GM12864 (cell line): Measurements from ENCODE around the gene ARL8A.

ENCODE experiments used
- DNase-seq: peaks from one replicate; pipeline ENCODE4 v3.0.0-alpha.2; 2011; ENCODE audit warnings: low read depth
- H3K4me3 ChIP-seq: 2 replicates; pipeline ENCODE4 v1.5.1; 2011; ENCODE audit warnings: mild to moderate bottlenecking, low read depth, low read length, control low read depth
- CTCF ChIP-seq: IDR thresholded peaks from 2 replicates; pipeline ENCODE4 v1.5.1; 2011; ENCODE audit warnings: low read depth, mild to moderate bottlenecking, moderate library complexity, low read length, control low read depth, inconsistent platforms; ENCODE audit errors: missing control alignments

Gene ARL8A

GRCh38 chr1:202124142-202124541, 20.4 kb downstream of the ARL8A start:
- no peak for DNase-seq
- TF ChIP-seq CTCF, result no peak
- H3K4me3 ChIP-seq, result no peak overlapping the region

DNA sequence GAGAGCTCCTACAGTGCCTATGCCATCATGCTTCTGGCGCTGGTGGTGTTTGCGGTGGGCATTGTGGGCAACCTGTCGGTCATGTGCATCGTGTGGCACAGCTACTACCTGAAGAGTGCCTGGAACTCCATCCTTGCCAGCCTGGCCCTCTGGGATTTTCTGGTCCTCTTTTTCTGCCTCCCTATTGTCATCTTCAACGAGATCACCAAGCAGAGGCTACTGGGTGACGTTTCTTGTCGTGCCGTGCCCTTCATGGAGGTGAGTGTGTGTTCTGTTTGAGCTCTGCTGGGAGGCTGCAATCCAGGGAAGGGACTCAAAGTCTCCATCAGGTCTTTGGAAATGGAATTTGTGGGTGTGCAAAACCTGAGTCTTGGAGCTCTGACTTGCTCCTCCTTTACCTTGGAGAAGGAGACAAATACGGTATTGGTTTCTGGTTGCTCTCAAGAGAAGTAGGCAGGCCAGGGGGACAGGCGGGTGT, 21.2 kb downstream of the ARL8A start:
- no peak overlapping the region for H3K4me3 ChIP-seq
- no peak for TF ChIP-seq CTCF
- no peak for DNase-seq

DNA sequence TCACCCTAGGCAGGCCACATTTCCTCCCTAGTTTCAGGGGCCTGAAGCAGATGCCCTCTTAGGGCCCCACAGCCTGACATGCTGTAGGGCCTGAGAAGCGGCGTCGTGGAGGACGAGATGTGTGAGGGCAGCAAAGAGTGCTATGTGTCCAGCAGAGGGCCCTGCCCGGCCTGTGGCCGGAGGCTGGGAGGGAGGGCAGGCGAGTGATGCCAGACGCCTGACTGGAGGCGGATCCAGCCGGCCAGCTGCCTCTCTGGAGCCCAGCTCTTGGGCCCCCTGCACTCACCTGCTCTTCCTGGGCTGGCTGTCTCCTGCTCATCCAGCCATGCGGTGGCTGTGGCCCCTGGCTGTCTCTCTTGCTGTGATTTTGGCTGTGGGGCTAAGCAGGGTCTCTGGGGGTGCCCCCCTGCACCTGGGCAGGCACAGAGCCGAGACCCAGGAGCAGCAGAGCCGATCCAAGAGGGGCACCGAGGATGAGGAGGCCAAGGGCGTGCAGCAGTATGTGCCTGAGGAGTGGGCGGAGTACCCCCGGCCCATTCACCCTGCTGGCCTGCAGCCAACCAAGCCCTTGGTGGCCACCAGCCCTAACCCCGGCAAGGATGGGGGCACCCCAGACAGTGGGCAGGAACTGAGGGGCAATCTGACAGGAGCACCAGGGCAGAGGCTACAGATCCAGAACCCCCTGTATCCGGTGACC, 21.8 kb downstream of the ARL8A start, which contains the start of gene GPR37L1:
GPR37L1 (plus strand) TSS at position 279 of the 697 bp plus-strand sequence; CDS start at position 326, 47 bp downstream.
- H3K4me3 ChIP-seq, result no peak within 1 kb of the TSS
- TF ChIP-seq CTCF, result no peak
- no peak for DNase-seq

- DNase-seq, result no peak
- no peak for TF ChIP-seq CTCF
- H3K4me3 ChIP-seq, result no peak overlapping the region
Observed at GRCh38 chr1:202121006-202121405, 23.5 kb downstream of the ARL8A start.

- no peak for DNase-seq
- no peak overlapping the region for H3K4me3 ChIP-seq
- TF ChIP-seq CTCF, result no peak
Observed at GRCh38 chr1:202117898-202118371, 26.6 kb downstream of the ARL8A start.

GRCh38 chr1:202116287-202116686, 28.2 kb downstream of the ARL8A start:
- H3K4me3 ChIP-seq, result no peak overlapping the region
- no peak for TF ChIP-seq CTCF
- no peak for DNase-seq
